Measurements from ENCODE around the gene SOCS2. TPM values are rescaled to one million over a fixed set of nuclear protein-coding genes. Genes with fewer than 3 reads are reported as not detected.

The SOCS2 gene
- total RNA-seq, 1 experiment from 2014 or later = not detected

DNA sequence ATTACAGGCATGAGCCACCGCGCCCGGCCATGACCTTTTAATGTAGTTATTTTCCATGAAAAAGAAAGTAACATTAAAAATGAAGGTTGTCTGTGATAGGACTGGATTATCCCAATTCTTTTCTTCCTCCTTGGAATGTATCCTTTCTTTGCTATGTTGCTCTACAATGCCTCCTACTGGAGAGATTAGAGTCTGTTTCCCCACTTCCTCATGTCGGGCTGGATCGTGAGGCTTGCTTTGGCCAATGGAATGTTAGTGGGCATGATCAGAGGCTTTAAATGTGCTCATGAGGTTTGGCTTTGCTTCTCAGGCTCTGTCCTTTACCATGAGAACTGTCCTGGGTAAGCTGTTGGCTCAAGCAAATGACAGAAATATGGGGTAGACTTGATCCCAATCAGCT, 34.7 kb upstream of the SOCS2 start:
- H3K27ac ChIP-seq (ENCODE audit: low read length) = no peak overlapping the region
- no peak overlapping the region for H3K4me2 ChIP-seq (ENCODE audit: low read depth, low read length, poor library complexity, severe bottlenecking)
- no peak overlapping the region for H2AFZ ChIP-seq (ENCODE audit: low read length)
- no peaks in the 10 kb centered on the region for H4K20me1 ChIP-seq (ENCODE audit: insufficient read depth, low read depth, low read length)
- H3K36me3 ChIP-seq (ENCODE audit: insufficient read depth, low read length) = no peaks in the 10 kb centered on the region
- H3K4me1 ChIP-seq (ENCODE audit: low read length) = peaks cover 11% of the 10 kb centered on the region
- no peaks in the 10 kb centered on the region for H3K9me3 ChIP-seq (ENCODE audit: low read length)
- no peak for DNase-seq
- no peak overlapping the region for H3K9ac ChIP-seq (ENCODE audit: low read length)
- H3K27me3 ChIP-seq (ENCODE audit: low read length) = no peaks in the 10 kb centered on the region
- H3K4me3 ChIP-seq (ENCODE audit: low read length) = no peak overlapping the region
- H3K9me2 ChIP-seq (replicated peaks; ENCODE audit: insufficient read depth, low read length) = no peaks in the 10 kb centered on the region
- H3K79me2 ChIP-seq (ENCODE audit: low read length) = no peaks in the 10 kb centered on the region

DNA sequence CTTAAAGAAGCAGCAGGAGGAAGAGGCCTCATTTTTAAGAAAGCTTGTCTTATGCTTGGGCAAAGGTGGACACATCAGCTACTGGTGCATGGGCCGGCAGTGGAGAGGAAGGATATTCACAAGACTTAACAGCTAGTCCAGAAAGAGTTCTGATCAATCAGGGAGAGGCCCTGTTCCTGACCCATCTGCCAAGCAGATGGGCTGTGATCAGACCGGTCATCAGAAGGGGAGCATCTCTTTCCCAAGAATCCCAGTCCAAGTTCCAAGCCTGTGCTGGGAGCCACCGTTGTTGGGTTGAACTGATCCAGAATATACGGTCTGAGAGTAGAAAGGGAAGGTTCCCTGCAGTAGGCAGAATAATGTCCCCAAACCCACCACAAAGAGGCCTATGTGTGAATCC, 32.7 kb upstream of the SOCS2 start:
- Histone ChIP-seq H3K79me2 (ENCODE audit: low read length) (no peaks in the 10 kb centered on the region), H3K27ac (ENCODE audit: low read length) (no peak overlapping the region), H3K27me3 (ENCODE audit: low read length) (no peaks in the 10 kb centered on the region), H3K4me2 (ENCODE audit: low read depth, low read length, poor library complexity, severe bottlenecking) (no peak overlapping the region), H2AFZ (ENCODE audit: low read length) (no peak overlapping the region), H3K9me2 (replicated peaks; ENCODE audit: insufficient read depth, low read length) (no peaks in the 10 kb centered on the region), H4K20me1 (ENCODE audit: insufficient read depth, low read depth, low read length) (no peaks in the 10 kb centered on the region), H3K9ac (ENCODE audit: low read length) (no peak overlapping the region), H3K9me3 (ENCODE audit: low read length) (no peaks in the 10 kb centered on the region), H3K4me3 (ENCODE audit: low read length) (no peak overlapping the region), H3K4me1 (ENCODE audit: low read length) (peaks cover 11% of the 10 kb centered on the region), H3K36me3 (ENCODE audit: insufficient read depth, low read length) (no peaks in the 10 kb centered on the region)
- no peak for DNase-seq

GRCh38 chr12:93540466-93540865, 32.0 kb upstream of the SOCS2 start:
- Histone ChIP-seq H3K4me2 (ENCODE audit: low read depth, low read length, poor library complexity, severe bottlenecking) (no peak overlapping the region), H3K9ac (ENCODE audit: low read length) (no peak overlapping the region), H3K27ac (ENCODE audit: low read length) (no peak overlapping the region)

GRCh38 chr12:93541578-93542225, 30.8 kb upstream of the SOCS2 start:
- no peak for DNase-seq
- no peak overlapping the region for H2AFZ ChIP-seq (ENCODE audit: low read length)
- no peaks in the 10 kb centered on the region for H3K36me3 ChIP-seq (ENCODE audit: insufficient read depth, low read length)
- H3K79me2 ChIP-seq (ENCODE audit: low read length) = no peaks in the 10 kb centered on the region
- H3K27ac ChIP-seq (ENCODE audit: low read length) = no peak overlapping the region
- H3K4me2 ChIP-seq (ENCODE audit: low read depth, low read length, poor library complexity, severe bottlenecking) = no peak overlapping the region
- no peaks in the 10 kb centered on the region for H3K9me2 ChIP-seq (replicated peaks; ENCODE audit: insufficient read depth, low read length)
- H3K9ac ChIP-seq (ENCODE audit: low read length) = no peak overlapping the region
- H3K9me3 ChIP-seq (ENCODE audit: low read length) = no peaks in the 10 kb centered on the region
- H3K4me1 ChIP-seq (ENCODE audit: low read length) = peaks cover 7% of the 10 kb centered on the region
- H4K20me1 ChIP-seq (ENCODE audit: insufficient read depth, low read depth, low read length) = no peaks in the 10 kb centered on the region
- H3K4me3 ChIP-seq (ENCODE audit: low read length) = no peak overlapping the region
- no peaks in the 10 kb centered on the region for H3K27me3 ChIP-seq (ENCODE audit: low read length)

More at GRCh38 chr12:93540466-93540865, 32.0 kb upstream of the SOCS2 start:
- no peaks in the 10 kb centered on the region for H3K9me2 ChIP-seq (replicated peaks; ENCODE audit: insufficient read depth, low read length)
- no peak overlapping the region for H2AFZ ChIP-seq (ENCODE audit: low read length)
- no peaks in the 10 kb centered on the region for H3K9me3 ChIP-seq (ENCODE audit: low read length)
- peaks cover 11% of the 10 kb centered on the region for H3K4me1 ChIP-seq (ENCODE audit: low read length)
- no peaks in the 10 kb centered on the region for H3K79me2 ChIP-seq (ENCODE audit: low read length)
- H3K4me3 ChIP-seq (ENCODE audit: low read length) = no peak overlapping the region
- H3K27me3 ChIP-seq (ENCODE audit: low read length) = no peaks in the 10 kb centered on the region
- H3K36me3 ChIP-seq (ENCODE audit: insufficient read depth, low read length) = no peaks in the 10 kb centered on the region
- H4K20me1 ChIP-seq (ENCODE audit: insufficient read depth, low read depth, low read length) = no peaks in the 10 kb centered on the region
- no peak for DNase-seq

DNA sequence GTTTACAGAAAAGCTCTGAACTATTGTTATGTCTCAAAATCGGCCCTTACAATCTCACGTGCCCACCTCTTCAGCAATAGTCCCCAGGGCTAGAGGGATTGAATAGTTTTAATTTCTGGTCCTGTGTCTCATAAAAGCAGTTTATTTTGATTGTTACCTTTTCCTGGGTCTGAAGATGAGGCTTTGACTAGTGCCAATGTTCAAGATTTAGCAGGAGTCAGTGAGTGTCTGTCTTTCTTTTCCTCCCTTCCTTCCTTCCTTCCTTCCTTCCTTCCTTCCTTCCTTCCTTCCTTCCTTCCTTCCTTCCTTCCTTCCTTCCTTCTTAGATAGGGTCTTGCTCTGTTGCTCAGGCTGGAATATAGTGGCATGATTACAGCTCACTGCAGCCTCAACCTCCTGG, 24.7 kb upstream of the SOCS2 start:
- Histone ChIP-seq H2AFZ (ENCODE audit: low read length) (no peak overlapping the region), H4K20me1 (ENCODE audit: insufficient read depth, low read depth, low read length) (no peaks in the 10 kb centered on the region), H3K4me1 (ENCODE audit: low read length) (no peaks in the 10 kb centered on the region), H3K9me3 (ENCODE audit: low read length) (no peaks in the 10 kb centered on the region), H3K9ac (ENCODE audit: low read length) (no peak overlapping the region), H3K36me3 (ENCODE audit: insufficient read depth, low read length) (no peaks in the 10 kb centered on the region), H3K4me2 (ENCODE audit: low read depth, low read length, poor library complexity, severe bottlenecking) (no peak overlapping the region), H3K27ac (ENCODE audit: low read length) (no peak overlapping the region), H3K4me3 (ENCODE audit: low read length) (no peak overlapping the region), H3K79me2 (ENCODE audit: low read length) (no peaks in the 10 kb centered on the region), H3K27me3 (ENCODE audit: low read length) (no peaks in the 10 kb centered on the region), H3K9me2 (replicated peaks; ENCODE audit: insufficient read depth, low read length) (no peaks in the 10 kb centered on the region)
- DNase-seq = no peak

DNA sequence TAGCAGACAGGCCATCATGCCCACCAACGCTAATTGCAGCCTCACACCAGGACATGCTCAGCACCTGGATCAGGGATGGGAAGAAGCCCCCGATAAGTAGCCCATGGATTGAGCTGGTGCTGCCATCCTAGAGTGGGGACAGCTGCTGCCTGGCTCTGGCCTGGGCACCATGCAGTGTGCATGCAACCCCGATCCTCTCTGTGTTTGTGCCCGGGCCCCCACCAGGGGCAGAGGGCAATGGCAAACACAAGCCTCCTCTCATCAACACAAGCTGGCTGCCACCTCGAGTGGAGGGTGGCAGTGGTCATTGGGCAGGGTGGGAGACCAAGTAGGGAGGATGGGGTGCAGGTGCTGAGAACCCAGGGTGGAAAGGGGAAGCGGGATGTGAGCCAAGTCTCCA, 23.3 kb upstream of the SOCS2 start:
- Histone ChIP-seq H3K9ac (ENCODE audit: low read length) (no peak overlapping the region), H3K27ac (ENCODE audit: low read length) (no peak overlapping the region), H3K79me2 (ENCODE audit: low read length) (no peaks in the 10 kb centered on the region), H3K4me1 (ENCODE audit: low read length) (no peaks in the 10 kb centered on the region), H3K9me3 (ENCODE audit: low read length) (no peaks in the 10 kb centered on the region), H3K36me3 (ENCODE audit: insufficient read depth, low read length) (no peaks in the 10 kb centered on the region), H4K20me1 (ENCODE audit: insufficient read depth, low read depth, low read length) (no peaks in the 10 kb centered on the region), H2AFZ (ENCODE audit: low read length) (no peak overlapping the region), H3K9me2 (replicated peaks; ENCODE audit: insufficient read depth, low read length) (no peaks in the 10 kb centered on the region), H3K4me2 (ENCODE audit: low read depth, low read length, poor library complexity, severe bottlenecking) (no peak overlapping the region), H3K27me3 (ENCODE audit: low read length) (no peaks in the 10 kb centered on the region), H3K4me3 (ENCODE audit: low read length) (no peak overlapping the region)
- no peak for DNase-seq

DNA sequence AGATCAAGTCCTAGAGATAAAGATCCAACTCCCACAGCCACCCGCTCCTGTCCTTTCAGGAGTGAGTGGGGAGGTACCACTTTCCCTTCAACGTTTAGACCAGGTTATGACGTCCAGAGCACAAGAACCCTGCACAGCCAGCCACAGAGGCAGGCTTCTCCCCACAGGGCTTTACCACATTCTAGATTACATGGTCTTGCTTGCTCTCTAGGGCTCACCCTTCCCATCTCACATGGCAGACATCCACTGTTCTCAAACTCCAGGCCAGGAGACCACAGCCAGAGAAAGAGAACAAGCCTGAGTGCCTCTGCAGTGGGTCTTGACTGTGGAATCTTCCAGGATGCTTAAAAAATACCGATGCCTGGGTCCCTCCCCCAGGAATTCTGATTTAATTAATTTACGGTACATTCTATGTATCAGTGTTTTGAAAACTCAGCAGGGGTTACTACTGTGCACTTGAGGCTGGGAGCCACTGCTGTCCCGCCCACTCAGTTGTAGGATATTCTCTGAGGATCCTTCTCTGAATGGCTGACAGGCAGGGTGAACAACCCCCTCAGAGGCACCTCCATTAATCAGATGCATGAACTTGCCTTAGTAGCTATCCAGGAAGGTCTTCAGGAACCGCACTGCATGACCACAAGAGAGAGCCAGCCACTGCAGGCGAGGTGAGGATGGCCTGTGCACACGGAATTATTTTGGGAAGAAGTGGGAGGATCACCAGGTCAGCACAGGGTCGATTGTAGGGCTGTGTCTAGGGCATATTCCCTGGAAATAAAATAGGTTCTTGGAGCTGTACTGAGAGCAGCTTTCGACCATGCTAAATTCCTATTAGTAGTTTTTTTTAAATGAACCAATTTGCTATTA, 21.5 kb upstream of the SOCS2 start:
- H3K9me2 ChIP-seq (replicated peaks; ENCODE audit: insufficient read depth, low read length) = no peaks in the 10 kb centered on the region
- no peak overlapping the region for H3K4me2 ChIP-seq (ENCODE audit: low read depth, low read length, poor library complexity, severe bottlenecking)
- no peaks in the 10 kb centered on the region; the same call in 1 of the 2 replicates for H3K27me3 ChIP-seq (ENCODE audit: low read length)
- DNase-seq = no peak
- H3K9ac ChIP-seq (ENCODE audit: low read length) = no peak overlapping the region
- H3K4me3 ChIP-seq (ENCODE audit: low read length) = no peak overlapping the region
- no peaks in the 10 kb centered on the region for H4K20me1 ChIP-seq (ENCODE audit: insufficient read depth, low read depth, low read length)
- no peaks in the 10 kb centered on the region for H3K4me1 ChIP-seq (ENCODE audit: low read length)
- no peaks in the 10 kb centered on the region for H3K79me2 ChIP-seq (ENCODE audit: low read length)
- no peaks in the 10 kb centered on the region for H3K9me3 ChIP-seq (ENCODE audit: low read length)
- H3K27ac ChIP-seq (ENCODE audit: low read length) = no peak overlapping the region
- no peak overlapping the region for H2AFZ ChIP-seq (ENCODE audit: low read length)
- no peaks in the 10 kb centered on the region for H3K36me3 ChIP-seq (ENCODE audit: insufficient read depth, low read length)

- H3K27ac ChIP-seq (ENCODE audit: low read length) = no peak overlapping the region
These were observed 20.0 kb upstream of the SOCS2 start for GRCh38 chr12:93552427-93552826.

More at GRCh38 chr12:93552427-93552826, 20.0 kb upstream of the SOCS2 start:
- Histone ChIP-seq H3K4me3 (ENCODE audit: low read length) (no peak overlapping the region), H4K20me1 (ENCODE audit: insufficient read depth, low read depth, low read length) (no peaks in the 10 kb centered on the region), H3K9me2 (replicated peaks; ENCODE audit: insufficient read depth, low read length) (no peaks in the 10 kb centered on the region), H3K4me2 (ENCODE audit: low read depth, low read length, poor library complexity, severe bottlenecking) (no peak overlapping the region), H3K79me2 (ENCODE audit: low read length) (no peaks in the 10 kb centered on the region), H3K36me3 (ENCODE audit: insufficient read depth, low read length) (no peaks in the 10 kb centered on the region), H3K27me3 (ENCODE audit: low read length) (no peaks in the 10 kb centered on the region; the same call in 1 of the 2 replicates), H3K4me1 (ENCODE audit: low read length) (no peaks in the 10 kb centered on the region), H2AFZ (ENCODE audit: low read length) (no peak overlapping the region), H3K9ac (ENCODE audit: low read length) (no peak overlapping the region), H3K9me3 (ENCODE audit: low read length) (no peaks in the 10 kb centered on the region)
- DNase-seq = no peak
